Measurements from ENCODE around the gene VPS37B. TPM values are rescaled to one million over a fixed set of nuclear protein-coding genes. Genes with fewer than 3 reads are reported as not detected.
A peak's percentile ranks its signal among the peaks of the same experiment; 100 is the strongest.

The VPS37B gene
- total and polyA plus RNA-seq, 2 experiments from 2014 or later: 31.7 to 47.3 TPM

- Histone ChIP-seq H3K27ac (no peak overlapping the region), H3K9me3 (ENCODE audit: low read depth) (no peaks in the 10 kb centered on the region), H3K36me3 (no peaks in the 10 kb centered on the region), H3K27me3 (peaks cover 19% of the 10 kb centered on the region), H3K4me1 (ENCODE audit: low read depth) (peaks cover 8% of the 10 kb centered on the region), H3K4me3 (no peak overlapping the region)
- TF ChIP-seq CTCF (IDR thresholded peaks at IDR 0.05; ENCODE audit: low read depth, low read length): no peak
- DNase-seq (ENCODE audit: low read depth in 1 of 2, low spot score in 1 of 2): peak in 1 of 2 donors; percentile 38
Observed at GRCh38 chr12:122825773-122826724, 69.9 kb downstream of the VPS37B start.

- Histone ChIP-seq H3K4me1 (ENCODE audit: low read depth) (no peaks in the 10 kb centered on the region), H3K4me3 (no peak overlapping the region), H3K27me3 (peaks cover 19% of the 10 kb centered on the region), H3K36me3 (no peaks in the 10 kb centered on the region), H3K27ac (no peak overlapping the region), H3K9me3 (ENCODE audit: low read depth) (no peaks in the 10 kb centered on the region)
- TF ChIP-seq CTCF (IDR thresholded peaks at IDR 0.05; ENCODE audit: low read depth, low read length): no peak
- no peak for DNase-seq (ENCODE audit: low read depth in 1 of 2, low spot score in 1 of 2)
Observed at GRCh38 chr12:122823429-122823828, 72.5 kb downstream of the VPS37B start.

- DNase-seq (ENCODE audit: low read depth in 1 of 2, low spot score in 1 of 2): no peak
- Histone ChIP-seq H3K36me3 (no peaks in the 10 kb centered on the region), H3K4me3 (no peak overlapping the region), H3K4me1 (ENCODE audit: low read depth) (no peaks in the 10 kb centered on the region), H3K9me3 (ENCODE audit: low read depth) (no peaks in the 10 kb centered on the region), H3K27me3 (no peaks in the 10 kb centered on the region), H3K27ac (no peak overlapping the region)
- no peak for TF ChIP-seq CTCF (IDR thresholded peaks at IDR 0.05; ENCODE audit: low read depth, low read length)
Observed at GRCh38 chr12:122820838-122821271, 75.1 kb downstream of the VPS37B start.

- no peak overlapping the region for H3K27ac ChIP-seq
- no peaks in the 10 kb centered on the region for H3K36me3 ChIP-seq
- no peak overlapping the region for H3K4me3 ChIP-seq
- H3K4me1 ChIP-seq (ENCODE audit: low read depth): no peaks in the 10 kb centered on the region
- H3K27me3 ChIP-seq: no peaks in the 10 kb centered on the region
- H3K9me3 ChIP-seq (ENCODE audit: low read depth): no peaks in the 10 kb centered on the region
- DNase-seq (ENCODE audit: low read depth in 1 of 2, low spot score in 1 of 2): no peak
- no peak for TF ChIP-seq CTCF (IDR thresholded peaks at IDR 0.05; ENCODE audit: low read depth, low read length)
Observed at GRCh38 chr12:122820138-122820537, 75.8 kb downstream of the VPS37B start.

- Histone ChIP-seq H3K36me3 (no peaks in the 10 kb centered on the region), H3K9me3 (ENCODE audit: low read depth) (no peaks in the 10 kb centered on the region), H3K4me3 (no peak overlapping the region), H3K27me3 (no peaks in the 10 kb centered on the region), H3K27ac (no peak overlapping the region), H3K4me1 (ENCODE audit: low read depth) (no peaks in the 10 kb centered on the region)
- DNase-seq (ENCODE audit: low read depth in 1 of 2, low spot score in 1 of 2): no peak
- no peak for TF ChIP-seq CTCF (IDR thresholded peaks at IDR 0.05; ENCODE audit: low read depth, low read length)
Observed at GRCh38 chr12:122819209-122819785, 76.6 kb downstream of the VPS37B start.

Other genes starting within 250 kb of the VPS37B start
- gene HCAR2, start 192.8 kb downstream of the VPS37B start, total RNA-seq: not detected in 2 replicates
- gene HCAR2, start 192.8 kb downstream of the VPS37B start, polyA plus RNA-seq: not detected in 2 replicates
- gene HCAR3, start 179.3 kb downstream of the VPS37B start, total RNA-seq: not detected in 2 replicates
- gene HCAR3, start 179.3 kb downstream of the VPS37B start, polyA plus RNA-seq: not detected in 2 replicates
- not detected in 2 replicates for gene HCAR1, start 165.3 kb downstream of the VPS37B start, total RNA-seq
- not detected in 2 replicates for gene HCAR1, start 165.3 kb downstream of the VPS37B start, polyA plus RNA-seq
- gene DENR, start 143.3 kb downstream of the VPS37B start, total RNA-seq: 23.6 and 31.7 TPM in 2 replicates
- gene DENR, start 143.3 kb downstream of the VPS37B start, polyA plus RNA-seq: 87.6 and 88.2 TPM in 2 replicates
- gene CCDC62, start 121.6 kb downstream of the VPS37B start, total RNA-seq: 0.63 and 1.3 TPM in 2 replicates
- gene CCDC62, start 121.6 kb downstream of the VPS37B start, polyA plus RNA-seq: 0.37 and 0.46 TPM in 2 replicates
- gene HIP1R, start 60.7 kb downstream of the VPS37B start, total RNA-seq: 36.1 and 38.4 TPM in 2 replicates
- 16.3 and 18.3 TPM in 2 replicates for gene HIP1R, start 60.7 kb downstream of the VPS37B start, polyA plus RNA-seq
- gene ABCB9, start 70.3 kb upstream of the VPS37B start, total RNA-seq: 9.7 and 13.0 TPM in 2 replicates
- 5.2 and 10.0 TPM in 2 replicates for gene ABCB9, start 70.3 kb upstream of the VPS37B start, polyA plus RNA-seq
- 39.3 and 44.4 TPM in 2 replicates for gene OGFOD2, start 79.1 kb upstream of the VPS37B start, total RNA-seq
- 22.8 and 41.8 TPM in 2 replicates for gene OGFOD2, start 79.1 kb upstream of the VPS37B start, polyA plus RNA-seq
- gene ARL6IP4, start 84.6 kb upstream of the VPS37B start, total RNA-seq: 204 and 253 TPM in 2 replicates
- 274 and 323 TPM in 2 replicates for gene ARL6IP4, start 84.6 kb upstream of the VPS37B start, polyA plus RNA-seq